ENCODE results near the gene BTN1A1. TPM values are rescaled to one million over a fixed set of nuclear protein-coding genes. Genes with fewer than 3 reads are reported as not detected.

BTN1A1 gene
- total and polyA plus RNA-seq, 10 of the 15 experiments (the other 5 are each of a cell fraction or from before 2014, with no cell fraction given) = 0.05 to 2.2 (median 0.87) TPM

DNA sequence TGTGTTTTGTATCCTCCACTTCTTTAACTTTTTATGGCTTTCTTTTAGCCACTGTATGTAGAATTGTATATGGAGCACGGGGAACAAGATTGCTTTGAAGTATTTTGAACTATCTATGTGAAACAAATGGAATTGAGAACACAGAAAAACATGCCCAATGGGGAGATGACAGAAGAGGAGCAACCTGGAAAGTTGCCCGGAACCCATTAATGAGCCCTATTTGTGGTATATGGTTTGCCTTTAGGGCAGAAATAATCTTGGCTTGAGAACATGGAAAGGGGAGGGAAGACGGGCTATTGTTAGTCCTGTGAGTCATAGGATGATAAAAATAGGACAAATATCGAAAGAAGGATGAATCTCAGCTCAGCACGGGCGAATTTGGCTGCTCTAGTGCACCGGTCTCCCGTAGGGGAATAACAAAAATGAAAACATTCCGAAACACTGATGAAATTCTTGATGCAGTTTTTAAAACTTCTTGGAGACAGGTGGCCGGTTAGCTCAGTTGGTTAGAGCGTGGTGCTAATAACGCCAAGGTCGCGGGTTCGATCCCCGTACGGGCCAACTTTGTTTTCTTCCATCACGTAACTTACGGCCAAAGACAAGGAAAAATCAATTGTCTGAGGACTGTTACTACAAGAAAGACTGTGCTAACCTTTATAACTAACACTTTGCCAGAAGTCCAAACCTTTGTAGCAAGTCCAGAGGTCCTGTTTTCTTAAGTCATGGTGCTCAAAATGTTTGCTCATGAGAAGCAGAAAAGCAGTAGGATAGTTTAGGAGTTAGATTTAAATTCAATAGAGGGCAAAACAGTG lies 53.7 kb downstream of the BTN1A1 start (continued):
- TF ChIP-seq, protein P1, sequence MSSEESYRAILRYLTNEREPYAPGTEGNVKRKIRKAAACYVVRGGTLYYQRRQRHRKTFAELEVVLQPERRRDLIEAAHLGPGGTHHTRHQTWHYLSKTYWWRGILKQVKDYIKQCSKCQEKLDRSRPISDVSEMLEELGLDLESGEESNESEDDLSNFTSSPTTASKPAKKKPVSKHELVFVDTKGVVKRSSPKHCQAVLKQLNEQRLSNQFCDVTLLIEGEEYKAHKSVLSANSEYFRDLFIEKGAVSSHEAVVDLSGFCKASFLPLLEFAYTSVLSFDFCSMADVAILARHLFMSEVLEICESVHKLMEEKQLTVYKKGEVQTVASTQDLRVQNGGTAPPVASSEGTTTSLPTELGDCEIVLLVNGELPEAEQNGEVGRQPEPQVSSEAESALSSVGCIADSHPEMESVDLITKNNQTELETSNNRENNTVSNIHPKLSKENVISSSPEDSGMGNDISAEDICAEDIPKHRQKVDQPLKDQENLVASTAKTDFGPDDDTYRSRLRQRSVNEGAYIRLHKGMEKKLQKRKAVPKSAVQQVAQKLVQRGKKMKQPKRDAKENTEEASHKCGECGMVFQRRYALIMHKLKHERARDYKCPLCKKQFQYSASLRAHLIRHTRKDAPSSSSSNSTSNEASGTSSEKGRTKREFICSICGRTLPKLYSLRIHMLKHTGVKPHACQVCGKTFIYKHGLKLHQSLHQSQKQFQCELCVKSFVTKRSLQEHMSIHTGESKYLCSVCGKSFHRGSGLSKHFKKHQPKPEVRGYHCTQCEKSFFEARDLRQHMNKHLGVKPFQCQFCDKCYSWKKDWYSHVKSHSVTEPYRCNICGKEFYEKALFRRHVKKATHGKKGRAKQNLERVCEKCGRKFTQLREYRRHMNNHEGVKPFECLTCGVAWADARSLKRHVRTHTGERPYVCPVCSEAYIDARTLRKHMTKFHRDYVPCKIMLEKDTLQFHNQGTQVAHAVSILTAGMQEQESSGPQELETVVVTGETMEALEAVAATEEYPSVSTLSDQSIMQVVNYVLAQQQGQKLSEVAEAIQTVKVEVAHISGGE (CRISPR knock-in tag; IDR thresholded peaks at IDR 0.05) = no peak
- TF ChIP-seq, protein P2, sequence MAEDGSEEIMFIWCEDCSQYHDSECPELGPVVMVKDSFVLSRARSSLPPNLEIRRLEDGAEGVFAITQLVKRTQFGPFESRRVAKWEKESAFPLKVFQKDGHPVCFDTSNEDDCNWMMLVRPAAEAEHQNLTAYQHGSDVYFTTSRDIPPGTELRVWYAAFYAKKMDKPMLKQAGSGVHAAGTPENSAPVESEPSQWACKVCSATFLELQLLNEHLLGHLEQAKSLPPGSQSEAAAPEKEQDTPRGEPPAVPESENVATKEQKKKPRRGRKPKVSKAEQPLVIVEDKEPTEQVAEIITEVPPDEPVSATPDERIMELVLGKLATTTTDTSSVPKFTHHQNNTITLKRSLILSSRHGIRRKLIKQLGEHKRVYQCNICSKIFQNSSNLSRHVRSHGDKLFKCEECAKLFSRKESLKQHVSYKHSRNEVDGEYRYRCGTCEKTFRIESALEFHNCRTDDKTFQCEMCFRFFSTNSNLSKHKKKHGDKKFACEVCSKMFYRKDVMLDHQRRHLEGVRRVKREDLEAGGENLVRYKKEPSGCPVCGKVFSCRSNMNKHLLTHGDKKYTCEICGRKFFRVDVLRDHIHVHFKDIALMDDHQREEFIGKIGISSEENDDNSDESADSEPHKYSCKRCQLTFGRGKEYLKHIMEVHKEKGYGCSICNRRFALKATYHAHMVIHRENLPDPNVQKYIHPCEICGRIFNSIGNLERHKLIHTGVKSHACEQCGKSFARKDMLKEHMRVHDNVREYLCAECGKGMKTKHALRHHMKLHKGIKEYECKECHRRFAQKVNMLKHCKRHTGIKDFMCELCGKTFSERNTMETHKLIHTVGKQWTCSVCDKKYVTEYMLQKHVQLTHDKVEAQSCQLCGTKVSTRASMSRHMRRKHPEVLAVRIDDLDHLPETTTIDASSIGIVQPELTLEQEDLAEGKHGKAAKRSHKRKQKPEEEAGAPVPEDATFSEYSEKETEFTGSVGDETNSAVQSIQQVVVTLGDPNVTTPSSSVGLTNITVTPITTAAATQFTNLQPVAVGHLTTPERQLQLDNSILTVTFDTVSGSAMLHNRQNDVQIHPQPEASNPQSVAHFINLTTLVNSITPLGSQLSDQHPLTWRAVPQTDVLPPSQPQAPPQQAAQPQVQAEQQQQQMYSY (CRISPR knock-in tag; IDR thresholded peaks at IDR 0.05) = no peak
- TF ChIP-seq KDM1A (IDR thresholded peaks at IDR 0.05; ENCODE audit: borderline replicate concordance) (no peak), ASH2L (IDR thresholded peaks at IDR 0.05; ENCODE audit: borderline replicate concordance, low read depth) (0 out of 2 replicates have a peak, but pooled peaks have one; percentile 13), JUNB (IDR thresholded peaks at IDR 0.05) (no peak; the same call in 1 of the 2 replicates), GABPA (IDR thresholded peaks at IDR 0.05; ENCODE audit: low read depth) (peak; percentile 64; the same call in 1 of the 2 replicates)
- TF ChIP-seq, protein P3, sequence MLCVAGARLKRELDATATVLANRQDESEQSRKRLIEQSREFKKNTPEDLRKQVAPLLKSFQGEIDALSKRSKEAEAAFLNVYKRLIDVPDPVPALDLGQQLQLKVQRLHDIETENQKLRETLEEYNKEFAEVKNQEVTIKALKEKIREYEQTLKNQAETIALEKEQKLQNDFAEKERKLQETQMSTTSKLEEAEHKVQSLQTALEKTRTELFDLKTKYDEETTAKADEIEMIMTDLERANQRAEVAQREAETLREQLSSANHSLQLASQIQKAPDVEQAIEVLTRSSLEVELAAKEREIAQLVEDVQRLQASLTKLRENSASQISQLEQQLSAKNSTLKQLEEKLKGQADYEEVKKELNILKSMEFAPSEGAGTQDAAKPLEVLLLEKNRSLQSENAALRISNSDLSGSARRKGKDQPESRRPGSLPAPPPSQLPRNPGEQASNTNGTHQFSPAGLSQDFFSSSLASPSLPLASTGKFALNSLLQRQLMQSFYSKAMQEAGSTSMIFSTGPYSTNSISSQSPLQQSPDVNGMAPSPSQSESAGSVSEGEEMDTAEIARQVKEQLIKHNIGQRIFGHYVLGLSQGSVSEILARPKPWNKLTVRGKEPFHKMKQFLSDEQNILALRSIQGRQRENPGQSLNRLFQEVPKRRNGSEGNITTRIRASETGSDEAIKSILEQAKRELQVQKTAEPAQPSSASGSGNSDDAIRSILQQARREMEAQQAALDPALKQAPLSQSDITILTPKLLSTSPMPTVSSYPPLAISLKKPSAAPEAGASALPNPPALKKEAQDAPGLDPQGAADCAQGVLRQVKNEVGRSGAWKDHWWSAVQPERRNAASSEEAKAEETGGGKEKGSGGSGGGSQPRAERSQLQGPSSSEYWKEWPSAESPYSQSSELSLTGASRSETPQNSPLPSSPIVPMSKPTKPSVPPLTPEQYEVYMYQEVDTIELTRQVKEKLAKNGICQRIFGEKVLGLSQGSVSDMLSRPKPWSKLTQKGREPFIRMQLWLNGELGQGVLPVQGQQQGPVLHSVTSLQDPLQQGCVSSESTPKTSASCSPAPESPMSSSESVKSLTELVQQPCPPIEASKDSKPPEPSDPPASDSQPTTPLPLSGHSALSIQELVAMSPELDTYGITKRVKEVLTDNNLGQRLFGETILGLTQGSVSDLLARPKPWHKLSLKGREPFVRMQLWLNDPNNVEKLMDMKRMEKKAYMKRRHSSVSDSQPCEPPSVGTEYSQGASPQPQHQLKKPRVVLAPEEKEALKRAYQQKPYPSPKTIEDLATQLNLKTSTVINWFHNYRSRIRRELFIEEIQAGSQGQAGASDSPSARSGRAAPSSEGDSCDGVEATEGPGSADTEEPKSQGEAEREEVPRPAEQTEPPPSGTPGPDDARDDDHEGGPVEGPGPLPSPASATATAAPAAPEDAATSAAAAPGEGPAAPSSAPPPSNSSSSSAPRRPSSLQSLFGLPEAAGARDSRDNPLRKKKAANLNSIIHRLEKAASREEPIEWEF (IDR thresholded peaks at IDR 0.05; ENCODE audit: insufficient replicate concordance, low read depth, low read length) = no peak
- TF ChIP-seq, protein P4, sequence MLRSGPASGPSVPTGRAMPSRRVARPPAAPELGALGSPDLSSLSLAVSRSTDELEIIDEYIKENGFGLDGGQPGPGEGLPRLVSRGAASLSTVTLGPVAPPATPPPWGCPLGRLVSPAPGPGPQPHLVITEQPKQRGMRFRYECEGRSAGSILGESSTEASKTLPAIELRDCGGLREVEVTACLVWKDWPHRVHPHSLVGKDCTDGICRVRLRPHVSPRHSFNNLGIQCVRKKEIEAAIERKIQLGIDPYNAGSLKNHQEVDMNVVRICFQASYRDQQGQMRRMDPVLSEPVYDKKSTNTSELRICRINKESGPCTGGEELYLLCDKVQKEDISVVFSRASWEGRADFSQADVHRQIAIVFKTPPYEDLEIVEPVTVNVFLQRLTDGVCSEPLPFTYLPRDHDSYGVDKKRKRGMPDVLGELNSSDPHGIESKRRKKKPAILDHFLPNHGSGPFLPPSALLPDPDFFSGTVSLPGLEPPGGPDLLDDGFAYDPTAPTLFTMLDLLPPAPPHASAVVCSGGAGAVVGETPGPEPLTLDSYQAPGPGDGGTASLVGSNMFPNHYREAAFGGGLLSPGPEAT (IDR thresholded peaks at IDR 0.05; ENCODE audit: low read depth) = peak; percentile 61; the same call in 1 of the 2 replicates

All from GM12878 (cell line).